K562 (cell line): Measurements from ENCODE around the gene GMPR. TPM values are rescaled to one million over a fixed set of nuclear protein-coding genes. Genes with fewer than 3 reads are reported as not detected.
A peak's percentile ranks its signal among the peaks of the same experiment; 100 is the strongest.

Source experiments
- ARHGAP35 ChIP-seq: fragments of 450-650 bp; IDR thresholded peaks from 2 replicates; pipeline ENCODE4 v1.6.1; 2018; ENCODE audit not compliant: partially characterized antibody
- KLF1 ChIP-seq: fragments of 450-650 bp; IDR thresholded peaks from 2 replicates; pipeline ENCODE4 v1.6.1; 2016; ENCODE audit warnings: missing genetic modification characterization, missing compliant biosample characterization
- MEIS2 ChIP-seq: fragments of 450-650 bp; IDR thresholded peaks from 2 replicates; pipeline ENCODE4 v1.6.1; 2014; ENCODE audit warnings: mild to moderate bottlenecking; ENCODE audit not compliant: partially characterized antibody
- NONO ChIP-seq, 2 experiments: fragments of 200-400 bp in 1 of 2; fragments of 450-650 bp in 1 of 2; formaldehyde crosslinking in 1 of 2; IDR thresholded peaks; 2 replicates each; pipeline ENCODE4 v1.6.1; 2017; ENCODE audit warnings: low read depth in 2 of 2, mild to moderate bottlenecking in 2 of 2, moderate library complexity in 2 of 2, low read length in 1 of 2
- POLR2G ChIP-seq: fragments of 200-400 bp; formaldehyde crosslinking; IDR thresholded peaks from 2 replicates; pipeline ENCODE4 v1.6.1; 2017; ENCODE audit warnings: low read depth, mild to moderate bottlenecking, antibody characterized with exemption, low read length, moderate library complexity
- RAD21 ChIP-seq, 2 experiments: fragments of 250-450 bp in 1 of 2; fragments of 450-650 bp in 1 of 2; sonication (Bioruptor Pico) in 1 of 2; formaldehyde crosslinking in 1 of 2; IDR thresholded peaks in 1 of 2; conservative IDR thresholded peaks in 1 of 2; 2 replicates each; pipeline versions ENCODE4 v1.4.0 to v1.8.0; 2020 to 2022; ENCODE audit warnings: mild to moderate bottlenecking in 2 of 2, moderate library complexity in 1 of 2
- RBFOX2 ChIP-seq: fragments of 200-400 bp; formaldehyde crosslinking; IDR thresholded peaks from 2 replicates; pipeline ENCODE4 v1.6.1; 2017; ENCODE audit warnings: low read depth, mild to moderate bottlenecking, low read length, moderate library complexity
- SAFB2 ChIP-seq: fragments of 200-400 bp; formaldehyde crosslinking; IDR thresholded peaks from 2 replicates; pipeline ENCODE4 v1.6.1; 2018; ENCODE audit warnings: borderline replicate concordance, low read length, low read depth, moderate library complexity; ENCODE audit not compliant: severe bottlenecking
- SMARCA4 ChIP-seq: fragments of 450-650 bp; IDR thresholded peaks from 2 replicates; pipeline ENCODE4 v1.6.1; 2016
- ZFP30 ChIP-seq: fragments of 250-450 bp; sonication (Bioruptor Pico); IDR thresholded peaks from 2 replicates; pipeline ENCODE4 v1.8.0; 2022; ENCODE audit warnings: moderate library complexity, mild to moderate bottlenecking, inconsistent platforms, borderline replicate concordance
- ZNF282 ChIP-seq: sonication (generic); formaldehyde crosslinking; IDR thresholded peaks from 2 replicates; pipeline ENCODE4 v1.8.1; 2023; ENCODE audit warnings: missing genetic modification reagents
- polyA plus RNA-seq, 8 experiments: library from polyadenylated mRNA; depleted of rRNA in 4 of 8; stranded (reverse) in 5 of 8; unstranded in 3 of 8; fragments of >200 nt; fragmentation: Nextera tagmentation in 2 of 8; fragmentation: Illumina TruSeq in 1 of 8; extraction: Ambion mirVana in 2 of 8; extraction: Trizol in 1 of 8; gene quantifications; 2 replicates each; pipeline versions ENCODE4 v1.2.1 to v1.2.3, GENCODE V29; 2011 to 2014; ENCODE audit warnings: inconsistent platforms in 1 of 8, missing spikeins in 1 of 8
- total RNA-seq, 7 experiments: library from RNA; depleted of rRNA in 6 of 7; stranded (reverse); fragments of >200 nt in 6 of 7; fragmentation: Illumina TruSeq in 2 of 7; extraction: Trizol in 2 of 7; gene quantifications; 2 replicates each; pipeline versions ENCODE4 v1.2.1 to v1.2.3, GENCODE V29; 2011 to 2021; ENCODE audit warnings: low replicate concordance in 1 of 7
- TF ChIP-seq, protein P1 (sequence below): fragments of 250-450 bp; sonication (Bioruptor Pico); IDR thresholded peaks from 2 replicates; pipeline ENCODE4 v1.5.1; 2021; ENCODE audit warnings: mild to moderate bottlenecking
- TF ChIP-seq, protein P2 (sequence below): fragments of 250-450 bp; sonication (Bioruptor Pico); IDR thresholded peaks from 2 replicates; pipeline ENCODE4 v1.4.0; 2020; ENCODE audit warnings: mild to moderate bottlenecking
- TF ChIP-seq, protein P3 (sequence below): fragments of 250-450 bp; sonication (Bioruptor Pico); IDR thresholded peaks from 2 replicates; pipeline ENCODE4 v1.4.0; 2020; ENCODE audit warnings: mild to moderate bottlenecking, moderate library complexity
- TF ChIP-seq, protein P4 (sequence below), 2 experiments: fragments of 450-650 bp in 1 of 2; sonication (generic) in 1 of 2; formaldehyde crosslinking; conservative IDR thresholded peaks; 2 replicates each; pipeline versions ENCODE4 v1.4.0 to v1.8.1; 2020 to 2022; ENCODE audit warnings: mild to moderate bottlenecking in 1 of 2, missing genetic modification reagents in 1 of 2
- TF ChIP-seq, protein P5 (sequence below): fragments of 250-450 bp; sonication (Bioruptor Pico); IDR thresholded peaks from 2 replicates; pipeline ENCODE4 v1.8.0; 2022; ENCODE audit warnings: inconsistent platforms
- TF ChIP-seq, protein P6 (sequence below), 2 experiments: fragments of 450-650 bp; IDR thresholded peaks; 2 replicates each; pipeline ENCODE4 v1.6.1; 2016

The GMPR gene
- total and polyA plus RNA-seq, 9 of the 15 experiments (the other 6 are each of a cell fraction or from before 2014, with no cell fraction given), result 34.6 to 83.7 (median 49.8) TPM

DNA sequence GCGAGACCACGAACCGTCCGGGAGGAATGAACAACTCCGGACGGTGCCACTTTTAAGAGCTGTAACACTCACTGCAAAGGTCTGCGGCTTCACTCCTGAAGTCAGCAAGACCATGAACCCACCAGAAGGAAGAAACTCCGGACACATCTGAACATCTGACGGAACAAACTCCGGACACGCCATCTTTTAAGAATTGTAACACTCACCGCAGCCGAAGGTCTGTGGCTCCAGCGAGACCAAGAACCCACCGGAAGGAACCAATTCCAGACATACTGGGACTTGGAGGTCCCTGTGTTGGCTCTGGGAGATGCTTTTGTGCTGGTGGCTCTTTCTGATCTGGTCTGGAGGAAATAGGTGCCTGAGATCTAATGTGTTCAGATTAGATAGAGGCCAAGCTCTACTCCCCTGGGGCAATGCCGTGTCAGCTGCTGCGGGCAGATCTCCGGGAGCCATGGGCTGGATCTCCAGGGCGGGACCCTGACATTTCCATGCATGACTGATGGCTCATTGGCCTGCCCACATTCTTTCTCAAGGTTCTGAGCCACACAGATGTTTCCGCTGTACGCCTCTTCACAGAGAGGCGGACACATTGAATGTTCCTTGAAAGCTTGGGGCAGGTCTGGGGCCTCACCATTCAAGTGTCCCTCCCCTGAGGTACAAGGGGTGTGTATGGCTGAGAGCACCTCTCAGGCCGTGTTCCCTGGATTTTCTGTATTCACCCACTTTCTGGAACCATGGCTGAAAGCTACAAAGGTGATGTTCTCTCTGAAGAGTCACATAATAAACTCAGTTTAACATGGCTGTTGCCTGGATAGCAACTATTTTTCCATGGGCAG lies 29.3 kb downstream of the GMPR start (continued):
- TF ChIP-seq, protein P1, sequence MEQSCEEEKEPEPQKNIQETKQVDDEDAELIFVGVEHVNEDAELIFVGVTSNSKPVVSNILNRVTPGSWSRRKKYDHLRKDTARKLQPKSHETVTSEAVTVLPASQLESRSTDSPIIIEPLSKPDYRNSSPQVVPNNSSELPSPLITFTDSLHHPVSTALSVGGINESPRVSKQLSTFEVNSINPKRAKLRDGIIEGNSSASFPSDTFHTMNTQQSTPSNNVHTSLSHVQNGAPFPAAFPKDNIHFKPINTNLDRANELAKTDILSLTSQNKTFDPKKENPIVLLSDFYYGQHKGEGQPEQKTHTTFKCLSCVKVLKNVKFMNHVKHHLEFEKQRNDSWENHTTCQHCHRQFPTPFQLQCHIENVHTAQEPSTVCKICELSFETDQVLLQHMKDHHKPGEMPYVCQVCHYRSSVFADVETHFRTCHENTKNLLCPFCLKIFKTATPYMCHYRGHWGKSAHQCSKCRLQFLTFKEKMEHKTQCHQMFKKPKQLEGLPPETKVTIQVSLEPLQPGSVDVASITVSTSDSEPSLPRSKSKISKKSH (CRISPR knock-in tag), result no peak
- TF ChIP-seq, protein P2, sequence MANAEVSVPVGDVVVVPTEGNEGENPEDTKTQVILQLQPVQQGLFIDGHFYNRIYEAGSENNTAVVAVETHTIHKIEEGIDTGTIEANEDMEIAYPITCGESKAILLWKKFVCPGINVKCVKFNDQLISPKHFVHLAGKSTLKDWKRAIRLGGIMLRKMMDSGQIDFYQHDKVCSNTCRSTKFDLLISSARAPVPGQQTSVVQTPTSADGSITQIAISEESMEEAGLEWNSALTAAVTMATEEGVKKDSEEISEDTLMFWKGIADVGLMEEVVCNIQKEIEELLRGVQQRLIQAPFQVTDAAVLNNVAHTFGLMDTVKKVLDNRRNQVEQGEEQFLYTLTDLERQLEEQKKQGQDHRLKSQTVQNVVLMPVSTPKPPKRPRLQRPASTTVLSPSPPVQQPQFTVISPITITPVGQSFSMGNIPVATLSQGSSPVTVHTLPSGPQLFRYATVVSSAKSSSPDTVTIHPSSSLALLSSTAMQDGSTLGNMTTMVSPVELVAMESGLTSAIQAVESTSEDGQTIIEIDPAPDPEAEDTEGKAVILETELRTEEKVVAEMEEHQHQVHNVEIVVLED (CRISPR knock-in tag), result peak; percentile 63
- TF ChIP-seq ZNF282 (CRISPR knock-in tag), result no peak
- TF ChIP-seq KLF1 (tag), result no peak
- TF ChIP-seq, protein P3, sequence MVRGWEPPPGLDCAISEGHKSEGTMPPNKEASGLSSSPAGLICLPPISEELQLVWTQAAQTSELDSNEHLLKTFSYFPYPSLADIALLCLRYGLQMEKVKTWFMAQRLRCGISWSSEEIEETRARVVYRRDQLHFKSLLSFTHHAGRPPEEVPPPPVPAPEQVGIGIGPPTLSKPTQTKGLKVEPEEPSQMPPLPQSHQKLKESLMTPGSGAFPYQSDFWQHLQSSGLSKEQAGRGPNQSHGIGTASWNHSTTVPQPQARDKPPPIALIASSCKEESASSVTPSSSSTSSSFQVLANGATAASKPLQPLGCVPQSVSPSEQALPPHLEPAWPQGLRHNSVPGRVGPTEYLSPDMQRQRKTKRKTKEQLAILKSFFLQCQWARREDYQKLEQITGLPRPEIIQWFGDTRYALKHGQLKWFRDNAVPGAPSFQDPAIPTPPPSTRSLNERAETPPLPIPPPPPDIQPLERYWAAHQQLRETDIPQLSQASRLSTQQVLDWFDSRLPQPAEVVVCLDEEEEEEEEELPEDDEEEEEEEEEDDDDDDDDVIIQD (CRISPR knock-in tag), result no peak
- TF ChIP-seq, protein P4, sequence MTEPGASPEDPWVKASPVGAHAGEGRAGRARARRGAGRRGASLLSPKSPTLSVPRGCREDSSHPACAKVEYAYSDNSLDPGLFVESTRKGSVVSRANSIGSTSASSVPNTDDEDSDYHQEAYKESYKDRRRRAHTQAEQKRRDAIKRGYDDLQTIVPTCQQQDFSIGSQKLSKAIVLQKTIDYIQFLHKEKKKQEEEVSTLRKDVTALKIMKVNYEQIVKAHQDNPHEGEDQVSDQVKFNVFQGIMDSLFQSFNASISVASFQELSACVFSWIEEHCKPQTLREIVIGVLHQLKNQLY (CRISPR knock-in tag; conservative IDR thresholded peaks at IDR 0.05), result no peak; a peak in 1 of 4 replicates
- TF ChIP-seq SAFB2, result no peak
- TF ChIP-seq, protein P5, sequence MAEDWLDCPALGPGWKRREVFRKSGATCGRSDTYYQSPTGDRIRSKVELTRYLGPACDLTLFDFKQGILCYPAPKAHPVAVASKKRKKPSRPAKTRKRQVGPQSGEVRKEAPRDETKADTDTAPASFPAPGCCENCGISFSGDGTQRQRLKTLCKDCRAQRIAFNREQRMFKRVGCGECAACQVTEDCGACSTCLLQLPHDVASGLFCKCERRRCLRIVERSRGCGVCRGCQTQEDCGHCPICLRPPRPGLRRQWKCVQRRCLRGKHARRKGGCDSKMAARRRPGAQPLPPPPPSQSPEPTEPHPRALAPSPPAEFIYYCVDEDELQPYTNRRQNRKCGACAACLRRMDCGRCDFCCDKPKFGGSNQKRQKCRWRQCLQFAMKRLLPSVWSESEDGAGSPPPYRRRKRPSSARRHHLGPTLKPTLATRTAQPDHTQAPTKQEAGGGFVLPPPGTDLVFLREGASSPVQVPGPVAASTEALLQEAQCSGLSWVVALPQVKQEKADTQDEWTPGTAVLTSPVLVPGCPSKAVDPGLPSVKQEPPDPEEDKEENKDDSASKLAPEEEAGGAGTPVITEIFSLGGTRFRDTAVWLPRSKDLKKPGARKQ (CRISPR knock-in tag), result no peak
- TF ChIP-seq NONO (IDR thresholded peaks at IDR 0.05; ENCODE audit: low read depth in 2 of 2, low read length in 1 of 2), result peak in 1 of 2 experiments; percentile 10; a peak in 1 of 4 replicates
- TF ChIP-seq, protein P6, sequence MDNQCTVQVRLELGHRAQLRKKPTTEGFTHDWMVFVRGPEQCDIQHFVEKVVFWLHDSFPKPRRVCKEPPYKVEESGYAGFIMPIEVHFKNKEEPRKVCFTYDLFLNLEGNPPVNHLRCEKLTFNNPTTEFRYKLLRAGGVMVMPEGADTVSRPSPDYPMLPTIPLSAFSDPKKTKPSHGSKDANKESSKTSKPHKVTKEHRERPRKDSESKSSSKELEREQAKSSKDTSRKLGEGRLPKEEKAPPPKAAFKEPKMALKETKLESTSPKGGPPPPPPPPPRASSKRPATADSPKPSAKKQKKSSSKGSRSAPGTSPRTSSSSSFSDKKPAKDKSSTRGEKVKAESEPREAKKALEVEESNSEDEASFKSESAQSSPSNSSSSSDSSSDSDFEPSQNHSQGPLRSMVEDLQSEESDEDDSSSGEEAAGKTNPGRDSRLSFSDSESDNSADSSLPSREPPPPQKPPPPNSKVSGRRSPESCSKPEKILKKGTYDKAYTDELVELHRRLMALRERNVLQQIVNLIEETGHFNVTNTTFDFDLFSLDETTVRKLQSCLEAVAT (IDR thresholded peaks at IDR 0.05), result peak in 1 of 2 experiments; percentile 96
- peak; percentile 65; the same call in 1 of the 2 replicates for TF ChIP-seq POLR2G
- TF ChIP-seq ZFP30 (CRISPR knock-in tag), result no peak
- TF ChIP-seq RBFOX2, result peak; percentile 69
- TF ChIP-seq SMARCA4, result peak; percentile 96
- no peak; a peak in 1 of 4 replicates for TF ChIP-seq RAD21 (CRISPR knock-in tag; conservative IDR thresholded peaks at IDR 0.05 in 1 of 2, IDR thresholded peaks at IDR 0.05 in 1 of 2)
- TF ChIP-seq MEIS2, result peak; percentile 99
- peak; percentile 68 for TF ChIP-seq ARHGAP35
